HepG2 (cell line): ENCODE measurements around the gene SLCO3A1. TPM values are rescaled to one million over a fixed set of nuclear protein-coding genes. Genes with fewer than 3 reads are reported as not detected.

Experiments used
- AFF4 ChIP-seq: sonication (generic); formaldehyde crosslinking; IDR thresholded peaks from 2 replicates; pipeline ENCODE4 v1.4.0; 2020; ENCODE audit warnings: missing genetic modification reagents
- BORCS8-MEF2B ChIP-seq: sonication (generic); formaldehyde crosslinking; IDR thresholded peaks from 2 replicates; pipeline ENCODE4 v1.8.0; 2022; ENCODE audit warnings: mild to moderate bottlenecking, missing genetic modification reagents
- HOMEZ ChIP-seq: IDR thresholded peaks from 2 replicates; pipeline ENCODE4 v1.6.1; 2016; ENCODE audit warnings: low read depth
- MAX ChIP-seq: IDR thresholded peaks from 2 replicates; pipeline ENCODE4 v1.6.1; 2012; ENCODE audit warnings: inconsistent platforms
- PAF1 ChIP-seq: IDR thresholded peaks from 2 replicates; pipeline ENCODE4 v1.6.1; 2016; ENCODE audit warnings: missing genetic modification reagents, missing compliant biosample characterization
- RCOR2 ChIP-seq: IDR thresholded peaks from 2 replicates; pipeline ENCODE4 v1.6.1; 2016; ENCODE audit warnings: missing biosample characterization, missing genetic modification reagents
- REST ChIP-seq, 2 experiments: IDR thresholded peaks; 2 replicates each; pipeline ENCODE4 v1.6.1; 2011 to 2012; ENCODE audit warnings: low read length in 2 of 2, borderline replicate concordance in 1 of 2, low read depth in 1 of 2, mild to moderate bottlenecking in 1 of 2, moderate library complexity in 1 of 2
- STAG1 ChIP-seq: sonication (generic); formaldehyde crosslinking; IDR thresholded peaks from 2 replicates; pipeline ENCODE4 v1.4.0; 2020; ENCODE audit warnings: missing genetic modification reagents
- YEATS4 ChIP-seq: sonication (generic); formaldehyde crosslinking; IDR thresholded peaks from 2 replicates; pipeline ENCODE4 v1.4.0; 2020; ENCODE audit warnings: missing genetic modification reagents, borderline replicate concordance
- ZHX1 ChIP-seq: sonication (generic); formaldehyde crosslinking; IDR thresholded peaks from 2 replicates; pipeline ENCODE4 v1.8.1; 2022; ENCODE audit warnings: low read depth, mild to moderate bottlenecking, missing genetic modification reagents
- ZSCAN25 ChIP-seq: sonication (generic); formaldehyde crosslinking; IDR thresholded peaks from 2 replicates; pipeline ENCODE4 v1.8.0; 2022; ENCODE audit warnings: mild to moderate bottlenecking, missing genetic modification reagents
- polyA plus RNA-seq, 8 experiments: library from polyadenylated mRNA; depleted of rRNA in 3 of 8; stranded (reverse) in 7 of 8; unstranded in 1 of 8; fragments of >200 nt; fragmentation: Illumina TruSeq in 4 of 8; extraction: Trizol in 4 of 8; gene quantifications; 2 replicates each; pipeline versions ENCODE4 v1.2.1 to v1.2.3, GENCODE V29; 2011 to 2016; ENCODE audit warnings: low read depth in 4 of 8, missing spikeins in 1 of 8, mixed read lengths in 1 of 8; ENCODE audit not compliant: insufficient read depth in 1 of 8
- total RNA-seq, 5 experiments: library from RNA; depleted of rRNA; stranded (reverse); fragments of >200 nt; fragmentation: Illumina TruSeq; extraction: Trizol; gene quantifications; 2 replicates each; pipeline ENCODE4 v1.2.3, GENCODE V29; 2016; ENCODE audit warnings: low read depth in 1 of 5

Gene SLCO3A1
- total and polyA plus RNA-seq, 2 of the 13 experiments (the other 11 are each of a cell fraction or from before 2014, with no cell fraction given), result 0.02 TPM; not detected in 1

- TF ChIP-seq AFF4 (CRISPR knock-in tag), result no peak
- TF ChIP-seq MAX, result peak; percentile 77
- no peak for TF ChIP-seq HOMEZ (CRISPR knock-in tag)
- TF ChIP-seq REST (IDR thresholded peaks at IDR 0.05; ENCODE audit: borderline replicate concordance in 1 of 2, low read depth in 1 of 2, low read length in 2 of 2), result no peak
- no peak for TF ChIP-seq YEATS4
- TF ChIP-seq PAF1 (CRISPR knock-in tag), result no peak
- no peak for TF ChIP-seq RCOR2 (CRISPR knock-in tag)
- no peak for TF ChIP-seq ZHX1 (CRISPR knock-in tag)
- peak; percentile 87 for TF ChIP-seq STAG1
- no peak for TF ChIP-seq ZSCAN25 (CRISPR knock-in tag)
- TF ChIP-seq BORCS8-MEF2B (CRISPR knock-in tag), result no peak
Observed at GRCh38 chr15:92077353-92078085, 224.0 kb downstream of the SLCO3A1 start (continued).
